ENCODE measurements around the gene CACNA1G. TPM values are rescaled to one million over a fixed set of nuclear protein-coding genes. Genes with fewer than 3 reads are reported as not detected.

Gene CACNA1G
- total RNA-seq, 1 donor from 2014 or later, result 1.6 TPM

- Histone ChIP-seq H3K9ac (no peak overlapping the region), H3K4me3 (no peak overlapping the region), H3K27ac (no peak overlapping the region), H4K20me1 (ENCODE audit: low read depth) (peaks cover 8% of the 10 kb centered on the region), H2AFZ (replicated peaks) (no peak overlapping the region), H3F3A (ENCODE audit: low read depth) (no peaks in the 10 kb centered on the region), H3K4me1 (peaks cover 8% of the 10 kb centered on the region), H3K36me3 (no peaks in the 10 kb centered on the region), H3K79me2 (ENCODE audit: low read depth) (no peaks in the 10 kb centered on the region), H3K27me3 (peaks cover 7% of the 10 kb centered on the region), H3K9me3 (ENCODE audit: low read depth) (no peaks in the 10 kb centered on the region), H3K4me2 (no peak overlapping the region)
- H3K27ac Mint-ChIP-seq, result no peak overlapping the region
- TF ChIP-seq EZH2 (IDR thresholded peaks at IDR 0.05), result no peak
- no peak for TF ChIP-seq EZH2phosphoT487 (IDR thresholded peaks at IDR 0.05)
- TF ChIP-seq CTCF (IDR thresholded peaks at IDR 0.05), result no peak
- H3K36me3 Mint-ChIP-seq, result peaks cover 2% of the 10 kb centered on the region
- no peaks in the 10 kb centered on the region for H3K9me3 Mint-ChIP-seq
- H3K27me3 Mint-ChIP-seq (ENCODE audit: insufficient read depth, low read depth), result peaks cover 8% of the 10 kb centered on the region
- H3K4me3 Mint-ChIP-seq, result no peak overlapping the region
- no peak for DNase-seq (ENCODE audit: low spot score)
- H3K4me1 Mint-ChIP-seq, result peaks cover 8% of the 10 kb centered on the region
These were observed 8.6 kb upstream of the CACNA1G start for GRCh38 chr17:50551884-50552283.

GRCh38 chr17:50554201-50554600 is 6.3 kb upstream of the CACNA1G start:
- Mint-ChIP-seq H3K27ac (peak overlapping the region; percentile 65), H3K27me3 (ENCODE audit: insufficient read depth, low read depth) (peaks cover 26% of the 10 kb centered on the region), H3K4me3 (no peak overlapping the region), H3K36me3 (peaks cover 2% of the 10 kb centered on the region), H3K9me3 (no peaks in the 10 kb centered on the region), H3K4me1 (peaks cover 24% of the 10 kb centered on the region)
- no peak overlapping the region for H3K4me2 ChIP-seq
- no peak overlapping the region for H3K4me3 ChIP-seq
- H3K27me3 ChIP-seq, result peaks cover 30% of the 10 kb centered on the region
- peaks cover 19% of the 10 kb centered on the region for H3F3A ChIP-seq (ENCODE audit: low read depth)
- no peak for TF ChIP-seq EZH2phosphoT487 (IDR thresholded peaks at IDR 0.05)
- TF ChIP-seq EZH2 (IDR thresholded peaks at IDR 0.05), result no peak
- TF ChIP-seq CTCF (IDR thresholded peaks at IDR 0.05), result no peak
- H3K9me3 ChIP-seq (ENCODE audit: low read depth), result no peaks in the 10 kb centered on the region
- H3K27ac ChIP-seq, result no peak overlapping the region
- no peaks in the 10 kb centered on the region for H3K36me3 ChIP-seq
- H2AFZ ChIP-seq (replicated peaks), result no peak overlapping the region
- H4K20me1 ChIP-seq (ENCODE audit: low read depth), result peaks cover 15% of the 10 kb centered on the region
- H3K79me2 ChIP-seq (ENCODE audit: low read depth), result no peaks in the 10 kb centered on the region
- no peak overlapping the region for H3K9ac ChIP-seq
- H3K4me1 ChIP-seq, result peaks cover 19% of the 10 kb centered on the region
- DNase-seq (ENCODE audit: low spot score), result no peak

GRCh38 chr17:50556803-50557202 is 3.7 kb upstream of the CACNA1G start:
- no peak overlapping the region for H3K9ac ChIP-seq
- no peak overlapping the region for H3K4me2 ChIP-seq
- H3F3A ChIP-seq (ENCODE audit: low read depth), result peaks cover 40% of the 10 kb centered on the region
- H3K4me3 Mint-ChIP-seq, result no peak overlapping the region
- peaks cover 24% of the 10 kb centered on the region for H3K4me1 ChIP-seq
- H3K9me3 Mint-ChIP-seq, result no peaks in the 10 kb centered on the region
- no peaks in the 10 kb centered on the region for H3K9me3 ChIP-seq (ENCODE audit: low read depth)
- H3K27me3 ChIP-seq, result peaks cover 52% of the 10 kb centered on the region
- H3K4me1 Mint-ChIP-seq, result peaks cover 24% of the 10 kb centered on the region
- H3K27ac Mint-ChIP-seq, result no peak overlapping the region
- H3K79me2 ChIP-seq (ENCODE audit: low read depth), result no peaks in the 10 kb centered on the region
- DNase-seq (ENCODE audit: low spot score), result no peak
- no peak overlapping the region for H3K27ac ChIP-seq
- H2AFZ ChIP-seq (replicated peaks), result no peak overlapping the region
- H3K36me3 ChIP-seq, result no peaks in the 10 kb centered on the region
- peaks cover 21% of the 10 kb centered on the region for H4K20me1 ChIP-seq (ENCODE audit: low read depth)
- H3K27me3 Mint-ChIP-seq (ENCODE audit: insufficient read depth, low read depth), result peaks cover 32% of the 10 kb centered on the region
- TF ChIP-seq EZH2phosphoT487 (IDR thresholded peaks at IDR 0.05), result no peak
- TF ChIP-seq CTCF (IDR thresholded peaks at IDR 0.05), result no peak
- TF ChIP-seq EZH2 (IDR thresholded peaks at IDR 0.05), result no peak
- H3K36me3 Mint-ChIP-seq, result no peaks in the 10 kb centered on the region
- no peak overlapping the region for H3K4me3 ChIP-seq
